SK-N-MC (cell line): ENCODE data around the gene MAP7D1.
"Not testable (repeated sequence)": the region's sequence is repeated elsewhere in the genome, so short reads cannot be mapped to it uniquely, and the experiment has no call there.

Source experiments
- DNase-seq: peaks from one replicate; pipeline ENCODE4 v3.0.0-alpha.2; 2011; ENCODE audit warnings: low read depth, low spot score
- H3K27ac ChIP-seq: fragments of 200-600 bp; sonication (generic); 2 replicates; pipeline ENCODE4 v1.5.1; 2016; ENCODE audit warnings: mixed run types
- H3K36me3 ChIP-seq: fragments of 200-600 bp; sonication (generic); 2 replicates; pipeline ENCODE4 v1.6.1; 2017; ENCODE audit warnings: antibody characterized with exemption, low read length, mixed read lengths; ENCODE audit not compliant: insufficient read depth
- H3K4me3 ChIP-seq: fragments of 200-600 bp; sonication (generic); 2 replicates; pipeline ENCODE4 v1.5.1; 2016
- H3K9ac ChIP-seq: fragments of 200-600 bp; sonication (generic); 2 replicates; pipeline ENCODE4 v1.8.0; 2017; ENCODE audit warnings: mixed run types, mixed read lengths; ENCODE audit not compliant: insufficient read length
- H3K9me3 ChIP-seq: fragments of 200-600 bp; sonication (generic); 2 replicates; pipeline ENCODE4 v1.6.1; 2017; ENCODE audit warnings: low read depth, mild to moderate bottlenecking, antibody characterized with exemption, low read length, moderate library complexity, mixed read lengths
- EZH2 ChIP-seq: fragments of 200-600 bp; sonication (generic); IDR thresholded peaks from one replicate; pipeline ENCODE4 v1.6.1; 2017; ENCODE audit warnings: antibody characterized with exemption
- FOXP2 ChIP-seq: optimal IDR thresholded peaks from 2 replicates; pipeline ENCODE3; 2011; ENCODE audit warnings: mild to moderate bottlenecking, moderate library complexity; ENCODE audit not compliant: insufficient read depth; ENCODE audit errors: extremely low read length, control extremely low read depth
- POLR2AphosphoS5 ChIP-seq: IDR thresholded peaks from 2 replicates; pipeline ENCODE4 v1.6.1; 2012; ENCODE audit warnings: mild to moderate bottlenecking, low read depth, low read length, borderline replicate concordance

MAP7D1 gene

GRCh38 chr1:36207339-36207738 lies 51.4 kb downstream of the MAP7D1 start:
- Histone ChIP-seq H3K27ac (no peak overlapping the region), H3K9ac (no peak overlapping the region), H3K9me3 (no peaks in the 10 kb centered on the region), H3K36me3 (no peaks in the 10 kb centered on the region), H3K4me3 (no peak overlapping the region)
- TF ChIP-seq FOXP2 (no peak), EZH2 (no peak), POLR2AphosphoS5 (no peak)
- no peak for DNase-seq

GRCh38 chr1:36208978-36209703 lies 53.2 kb downstream of the MAP7D1 start:
- H3K9ac ChIP-seq, result no peak overlapping the region
- DNase-seq, result no peak
- no peak overlapping the region for H3K4me3 ChIP-seq
- no peaks in the 10 kb centered on the region for H3K36me3 ChIP-seq
- TF ChIP-seq EZH2 (no peak), FOXP2 (no peak), POLR2AphosphoS5 (no peak)
- H3K27ac ChIP-seq, result peak overlapping the region; percentile 11; the same call in 1 of the 2 replicates
- H3K9me3 ChIP-seq, result no peaks in the 10 kb centered on the region

GRCh38 chr1:36211307-36211706 lies 55.3 kb downstream of the MAP7D1 start:
- no peak overlapping the region for H3K9ac ChIP-seq
- no peak overlapping the region for H3K27ac ChIP-seq
- no peaks in the 10 kb centered on the region for H3K36me3 ChIP-seq
- TF ChIP-seq FOXP2 (no peak), POLR2AphosphoS5 (no peak), EZH2 (no peak)
- DNase-seq, result no peak
- H3K9me3 ChIP-seq, result no peaks in the 10 kb centered on the region
- H3K4me3 ChIP-seq, result no peak overlapping the region

- no peak for DNase-seq
- H3K9ac ChIP-seq, result no peak overlapping the region
- H3K36me3 ChIP-seq, result no peaks in the 10 kb centered on the region
- H3K4me3 ChIP-seq, result no peak overlapping the region
- H3K27ac ChIP-seq, result no peak overlapping the region
- no peaks in the 10 kb centered on the region for H3K9me3 ChIP-seq
- TF ChIP-seq EZH2 (no peak), POLR2AphosphoS5 (no peak)
Measured at GRCh38 chr1:36211841-36212240, 55.9 kb downstream of the MAP7D1 start.

GRCh38 chr1:36212782-36213181 lies 56.8 kb downstream of the MAP7D1 start:
- no peak for TF ChIP-seq FOXP2
- TF ChIP-seq POLR2AphosphoS5, result no peak
- TF ChIP-seq EZH2, result no peak
- no peak overlapping the region for H3K9ac ChIP-seq
- no peak overlapping the region for H3K27ac ChIP-seq

GRCh38 chr1:36217670-36218069 lies 61.7 kb downstream of the MAP7D1 start:
- H3K9ac ChIP-seq, result no peak overlapping the region
- no peak for TF ChIP-seq POLR2AphosphoS5
- no peak for TF ChIP-seq EZH2
- TF ChIP-seq FOXP2, result no peak
- no peaks in the 10 kb centered on the region for H3K36me3 ChIP-seq
- no peaks in the 10 kb centered on the region for H3K9me3 ChIP-seq
- no peak overlapping the region for H3K27ac ChIP-seq
- no peak for DNase-seq
- no peak overlapping the region for H3K4me3 ChIP-seq

More at GRCh38 chr1:36212782-36213181, 56.8 kb downstream of the MAP7D1 start:
- DNase-seq, result no peak
- Histone ChIP-seq H3K9me3 (no peaks in the 10 kb centered on the region), H3K36me3 (no peaks in the 10 kb centered on the region), H3K4me3 (no peak overlapping the region)

- not testable (repeated sequence) for DNase-seq, H3K4me3 ChIP-seq, H3K9ac ChIP-seq, H3K9me3 ChIP-seq, H3K27ac ChIP-seq
- peaks cover 16% of the 10 kb centered on the region for H3K36me3 ChIP-seq
Measured at GRCh38 chr1:36221901-36222300, 65.9 kb downstream of the MAP7D1 start.

- no peak for DNase-seq
- no peaks in the 10 kb centered on the region for H3K9me3 ChIP-seq
- peak overlapping the region; percentile 99 for H3K4me3 ChIP-seq
- peak overlapping the region; percentile 94 for H3K9ac ChIP-seq
- peak overlapping the region; percentile 96 for H3K27ac ChIP-seq
- peaks cover 24% of the 10 kb centered on the region for H3K36me3 ChIP-seq
- TF ChIP-seq EZH2, result no peak
- TF ChIP-seq POLR2AphosphoS5, result no peak
- no peak for TF ChIP-seq FOXP2
Measured at GRCh38 chr1:36222481-36223380, 66.8 kb downstream of the MAP7D1 start.
